Epithelial cell of esophagus (primary cell): Measurements from ENCODE around the gene PARP11.

ENCODE experiments used
- DNase-seq: peaks from one replicate; pipeline ENCODE4 v3.0.0; 2010; ENCODE audit warnings: low read depth
- H3K4me3 ChIP-seq: 2 replicates; pipeline ENCODE4 v1.5.1; 2011; ENCODE audit warnings: mild to moderate bottlenecking, low read length, control low read depth
- TF ChIP-seq, protein P1 (sequence below): IDR thresholded peaks from 2 replicates; pipeline ENCODE4 v1.5.1; 2011; ENCODE audit warnings: low read depth, mild to moderate bottlenecking, low read length, control low read depth, inconsistent platforms; ENCODE audit not compliant: insufficient read depth; ENCODE audit errors: missing control alignments

PARP11 gene

DNA sequence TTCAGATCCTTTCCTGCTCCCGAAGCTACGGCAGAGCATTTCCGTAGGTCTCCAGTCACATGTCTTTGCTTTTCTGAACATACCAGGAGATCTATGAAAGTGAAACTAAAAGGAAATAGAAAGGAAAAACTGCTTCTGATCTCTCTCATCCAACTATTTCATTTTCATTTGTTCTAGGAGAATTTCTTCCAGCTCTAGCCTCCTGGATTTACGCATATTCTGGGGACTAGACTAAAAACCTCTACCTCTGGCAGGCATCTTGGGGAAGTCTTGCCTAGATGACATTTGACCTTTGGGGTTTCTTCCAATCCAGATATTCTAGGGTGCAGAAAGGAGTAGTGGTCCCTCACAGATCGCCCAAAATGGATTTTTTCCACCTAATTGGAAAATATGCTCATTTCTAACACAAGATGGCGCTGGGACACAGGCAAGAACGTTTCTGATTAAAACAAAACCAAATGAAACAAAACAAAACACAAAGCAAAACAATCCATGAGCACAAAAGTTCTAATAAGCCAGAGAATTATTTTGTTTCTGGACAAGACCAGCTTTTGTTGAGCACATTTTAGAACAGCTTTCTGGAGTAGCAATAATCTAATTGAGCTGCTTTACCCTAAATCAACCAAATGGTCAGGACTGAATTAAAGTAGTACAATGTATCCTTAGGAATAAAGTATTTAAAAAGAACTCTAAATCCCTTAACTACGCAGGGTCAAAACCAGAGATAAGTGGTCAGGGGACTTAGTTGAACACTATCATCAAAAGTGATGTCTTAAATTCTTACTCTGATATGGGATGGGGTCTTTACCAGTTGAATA lies 12.3 kb upstream of the PARP11 start:
- TF ChIP-seq, protein P1, sequence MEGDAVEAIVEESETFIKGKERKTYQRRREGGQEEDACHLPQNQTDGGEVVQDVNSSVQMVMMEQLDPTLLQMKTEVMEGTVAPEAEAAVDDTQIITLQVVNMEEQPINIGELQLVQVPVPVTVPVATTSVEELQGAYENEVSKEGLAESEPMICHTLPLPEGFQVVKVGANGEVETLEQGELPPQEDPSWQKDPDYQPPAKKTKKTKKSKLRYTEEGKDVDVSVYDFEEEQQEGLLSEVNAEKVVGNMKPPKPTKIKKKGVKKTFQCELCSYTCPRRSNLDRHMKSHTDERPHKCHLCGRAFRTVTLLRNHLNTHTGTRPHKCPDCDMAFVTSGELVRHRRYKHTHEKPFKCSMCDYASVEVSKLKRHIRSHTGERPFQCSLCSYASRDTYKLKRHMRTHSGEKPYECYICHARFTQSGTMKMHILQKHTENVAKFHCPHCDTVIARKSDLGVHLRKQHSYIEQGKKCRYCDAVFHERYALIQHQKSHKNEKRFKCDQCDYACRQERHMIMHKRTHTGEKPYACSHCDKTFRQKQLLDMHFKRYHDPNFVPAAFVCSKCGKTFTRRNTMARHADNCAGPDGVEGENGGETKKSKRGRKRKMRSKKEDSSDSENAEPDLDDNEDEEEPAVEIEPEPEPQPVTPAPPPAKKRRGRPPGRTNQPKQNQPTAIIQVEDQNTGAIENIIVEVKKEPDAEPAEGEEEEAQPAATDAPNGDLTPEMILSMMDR = peak; percentile 83
- H3K4me3 ChIP-seq = no peak overlapping the region
- DNase-seq = peak; percentile 48

DNA sequence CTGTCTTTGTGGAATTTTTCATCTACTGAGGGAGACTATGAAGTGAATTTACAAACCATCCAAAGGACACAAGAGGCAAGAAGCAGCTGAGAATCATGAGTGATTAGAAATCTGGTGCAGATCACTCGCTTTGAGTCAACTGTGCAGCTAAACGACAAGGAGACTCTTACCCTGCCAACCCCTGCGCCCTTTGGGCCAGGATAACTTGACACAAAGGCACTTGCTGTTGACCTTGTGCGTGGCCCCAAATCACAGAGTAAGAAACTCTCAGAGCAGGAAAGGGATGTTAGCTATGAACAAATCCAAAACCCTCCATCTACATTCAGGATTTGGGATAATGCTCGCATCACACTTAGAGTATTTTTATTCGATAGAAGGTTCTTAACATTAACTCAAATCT lies 11.5 kb upstream of the PARP11 start:
- TF ChIP-seq, protein P1 = no peak
- no peak for DNase-seq
- no peak overlapping the region for H3K4me3 ChIP-seq

DNA sequence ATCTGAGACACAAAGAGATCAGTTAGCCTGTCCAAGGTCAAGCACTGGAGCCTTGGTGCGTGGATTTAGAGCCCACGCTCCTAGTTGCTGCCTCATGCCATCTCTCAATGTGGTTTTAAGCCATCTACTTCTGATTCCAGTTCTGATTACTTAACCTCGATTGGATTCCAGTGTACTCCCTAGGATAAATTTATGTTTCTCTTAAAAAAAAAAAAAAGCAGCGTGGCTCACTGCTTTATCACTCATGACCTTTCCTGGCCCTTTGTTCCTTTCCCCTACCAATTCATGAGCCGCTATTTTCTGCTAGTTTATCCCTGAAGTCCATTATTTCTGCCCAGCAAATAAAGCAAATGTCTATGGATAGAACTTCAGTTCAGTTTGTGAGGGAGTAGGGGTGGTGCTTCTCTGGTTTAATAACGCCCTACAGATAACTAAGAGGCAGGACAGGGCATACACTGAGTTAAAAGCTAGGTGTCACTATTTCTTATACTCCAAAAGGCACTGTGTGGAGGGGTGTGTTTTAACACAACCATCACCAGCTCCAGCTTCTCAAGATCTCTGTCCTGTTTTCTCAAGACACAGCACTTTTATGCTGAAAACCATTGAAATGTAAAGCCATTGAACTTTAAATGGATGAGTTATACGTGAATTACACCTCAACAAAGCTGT lies 9.8 kb upstream of the PARP11 start:
- DNase-seq = peak; percentile 54
- H3K4me3 ChIP-seq = no peak overlapping the region
- TF ChIP-seq, protein P1 = peak; percentile 49

DNA sequence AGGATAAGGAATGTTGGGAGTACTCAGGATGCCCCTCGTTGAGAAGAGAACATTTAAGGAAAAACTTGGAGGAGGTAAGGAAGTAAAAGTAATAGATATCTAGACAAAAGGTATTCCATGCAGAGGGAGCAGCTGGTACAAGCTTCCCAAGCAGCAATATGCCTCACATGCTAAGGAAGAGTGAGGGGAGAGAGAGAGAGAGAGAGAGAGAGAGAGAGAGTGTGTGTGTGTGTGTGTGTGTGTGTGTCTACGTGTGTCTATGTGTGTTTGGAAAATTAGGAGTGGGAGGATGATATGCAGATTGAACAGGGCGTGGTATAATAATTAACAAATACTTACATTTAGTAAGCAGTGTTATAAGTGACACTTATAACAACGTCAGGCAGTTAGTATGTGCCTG lies 9.2 kb upstream of the PARP11 start:
- no peak overlapping the region for H3K4me3 ChIP-seq
- TF ChIP-seq, protein P1 = no peak
- DNase-seq = no peak

DNA sequence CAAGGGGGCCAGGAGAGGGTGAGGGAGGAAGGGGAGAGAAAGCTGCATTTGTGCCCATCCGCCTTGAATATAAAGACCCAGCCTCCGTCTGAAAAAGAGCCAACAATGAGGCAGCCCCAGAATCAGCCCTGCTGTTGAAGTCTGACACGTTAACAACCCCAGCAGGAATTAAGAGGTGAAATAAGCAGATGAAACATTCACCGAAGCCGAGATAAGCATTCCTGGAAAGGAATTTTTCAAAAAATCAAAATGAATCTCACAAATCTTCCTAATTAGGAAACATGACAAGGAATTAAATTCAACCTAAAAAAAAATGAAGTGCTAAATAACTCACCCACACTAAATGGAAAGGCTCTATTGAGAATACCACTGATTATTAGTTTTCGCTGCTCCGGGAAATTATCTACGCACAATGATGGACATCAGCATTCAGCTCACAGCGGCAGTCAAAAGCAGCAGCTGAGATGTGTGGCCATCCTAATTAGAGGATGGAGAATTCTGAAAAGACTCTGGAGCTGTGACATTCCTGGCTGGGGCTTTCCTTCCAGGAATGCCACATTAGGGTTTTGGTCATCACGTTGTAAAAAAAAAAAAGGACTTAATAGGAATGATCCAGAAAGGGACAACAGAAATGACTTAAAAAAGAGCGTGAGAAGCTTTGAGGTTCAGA lies 8.2 kb upstream of the PARP11 start:
- TF ChIP-seq, protein P1 = no peak
- DNase-seq = no peak

DNA sequence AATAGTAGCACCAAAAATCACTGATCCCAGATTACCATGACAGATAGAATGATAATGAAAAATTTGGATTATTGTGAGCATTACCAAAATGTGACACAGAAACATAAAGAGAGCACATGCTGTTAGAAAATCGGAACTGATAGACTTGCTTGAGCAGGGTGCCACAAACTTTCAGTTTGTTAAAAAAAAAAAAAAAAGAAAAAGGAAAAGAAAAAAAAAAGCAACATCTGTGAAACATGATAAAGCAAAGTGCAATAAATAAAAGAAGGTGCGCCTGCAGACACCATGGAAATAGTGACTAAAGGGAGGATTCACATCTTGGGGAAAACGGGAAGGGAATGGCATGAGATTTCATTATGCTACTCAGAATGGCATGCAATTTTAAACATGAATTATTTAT lies 6.6 kb upstream of the PARP11 start:
- no peak overlapping the region for H3K4me3 ChIP-seq
- TF ChIP-seq, protein P1 = no peak
- DNase-seq = no peak

More for the DNA sequence above, 8.2 kb upstream of the PARP11 start:
- H3K4me3 ChIP-seq = no peak overlapping the region
